Fibroblast of skin of back (primary cell): ENCODE measurements around the gene SUMO1. TPM values are rescaled to one million over a fixed set of nuclear protein-coding genes. Genes with fewer than 3 reads are reported as not detected.
"Not testable (repeated sequence)": the region's sequence is repeated elsewhere in the genome, so short reads cannot be mapped to it uniquely, and the experiment has no call there.

Source experiments
- DNase-seq: peaks from one replicate; pipeline ENCODE4 v3.0.0-alpha.2; 2013
- polyA plus RNA-seq, 2 experiments: library from polyadenylated mRNA; unstranded; fragments of 120-200 nt; gene quantifications; one replicate each; pipeline ENCODE4 v1.2.1, GENCODE V29; 2013; ENCODE audit not compliant: insufficient read length in 2 of 2

SUMO1 gene
- 138 TPM for polyA plus RNA-seq (2013, experiment 1 of 2; ENCODE audit: insufficient read length)
- 116 TPM for polyA plus RNA-seq (2013, experiment 2 of 2; ENCODE audit: insufficient read length)

- peak; percentile 93 for DNase-seq
Measured at GRCh38 chr2:202238234-202239197, at the start of gene SUMO1. Gene SUMO1, minus strand, starts transcription at chr2:202238597. Its CDS starts 146 bp downstream, at chr2:202238451.

- DNase-seq, result no peak
Measured at GRCh38 chr2:202286595-202286994, 48.2 kb upstream of the SUMO1 start.

- peak; percentile 66 for DNase-seq
Measured at GRCh38 chr2:202278944-202279343, 40.5 kb upstream of the SUMO1 start.

- DNase-seq, result peak; percentile 61
Measured at GRCh38 chr2:202278036-202278760, 39.8 kb upstream of the SUMO1 start.

- peak; percentile 39 for DNase-seq
Measured at GRCh38 chr2:202276078-202276720, 37.8 kb upstream of the SUMO1 start.

- no peak for DNase-seq
Measured at GRCh38 chr2:202270487-202270886, 32.1 kb upstream of the SUMO1 start.

- no peak for DNase-seq
Measured at GRCh38 chr2:202269585-202269984, 31.2 kb upstream of the SUMO1 start.

- DNase-seq, result no peak
Measured at GRCh38 chr2:202267495-202267894, 29.1 kb upstream of the SUMO1 start.

- DNase-seq, result peak; percentile 97
Measured at GRCh38 chr2:202265467-202266277, 27.3 kb upstream of the SUMO1 start, which contains the start of gene NOP58. Gene NOP58, plus strand, starts transcription at chr2:202265763. Its CDS starts 179 bp downstream, at chr2:202265942.

- DNase-seq, result no peak
Measured at GRCh38 chr2:202261531-202261930, 23.1 kb upstream of the SUMO1 start.

- DNase-seq, result no peak
Measured at GRCh38 chr2:202251494-202251893, 13.1 kb upstream of the SUMO1 start.

- DNase-seq, result no peak
Measured at GRCh38 chr2:202249521-202250253, 11.3 kb upstream of the SUMO1 start.

GRCh38 chr2:202247710-202248109 is 9.3 kb upstream of the SUMO1 start:
- DNase-seq, result not testable (repeated sequence)

- DNase-seq, result peak; percentile 60
Measured at GRCh38 chr2:202237787-202238233, 587 bp downstream of the SUMO1 start.

- DNase-seq, result peak; percentile 50
Measured at GRCh38 chr2:202221873-202222272, 16.5 kb downstream of the SUMO1 start.

GRCh38 chr2:202215179-202215578 is 23.2 kb downstream of the SUMO1 start:
- DNase-seq, result no peak

- no peak for DNase-seq
Measured at GRCh38 chr2:202208526-202208925, 29.9 kb downstream of the SUMO1 start.

GRCh38 chr2:202204855-202205254 is 33.5 kb downstream of the SUMO1 start:
- DNase-seq, result no peak

- DNase-seq, result no peak
Measured at GRCh38 chr2:202203348-202203747, 35.0 kb downstream of the SUMO1 start.

- no peak for DNase-seq
Measured at GRCh38 chr2:202201220-202202160, 36.9 kb downstream of the SUMO1 start.
